Measurements from ENCODE around the gene SEMA4D.

The SEMA4D gene

DNA sequence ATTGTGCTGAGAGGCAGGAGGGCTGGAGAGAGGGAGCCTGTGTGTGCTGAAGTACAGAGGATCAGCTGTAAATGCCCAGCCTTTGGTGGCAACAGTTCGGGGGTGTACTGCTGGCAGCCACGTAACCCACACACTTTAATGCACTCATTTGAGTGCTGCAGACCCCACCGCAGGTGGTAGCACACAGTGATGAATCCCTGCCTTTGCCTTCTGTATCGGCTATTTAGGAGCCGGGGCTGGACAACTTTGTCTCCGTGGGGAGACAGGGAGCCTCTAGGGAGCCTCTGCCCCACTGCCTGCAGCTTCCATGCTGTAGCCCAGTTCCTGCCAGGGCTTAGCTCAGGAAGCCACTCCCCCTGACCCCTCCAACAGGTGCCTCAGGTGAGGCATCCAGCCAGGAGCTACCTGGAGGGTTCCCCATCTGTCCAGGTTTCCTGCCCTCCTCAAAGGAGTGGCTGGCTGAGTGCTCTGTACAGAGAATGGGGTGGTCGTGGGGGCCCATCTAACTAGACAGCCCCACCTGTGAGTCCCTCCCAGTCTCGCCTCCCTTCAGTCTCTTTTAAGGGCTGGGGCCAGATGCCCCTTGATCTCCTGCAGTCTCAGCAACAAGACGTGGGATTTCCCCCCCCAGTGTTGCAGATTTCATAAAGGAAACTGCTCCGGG lies 135.1 kb downstream of the SEMA4D start:
- TF ChIP-seq, protein P1, sequence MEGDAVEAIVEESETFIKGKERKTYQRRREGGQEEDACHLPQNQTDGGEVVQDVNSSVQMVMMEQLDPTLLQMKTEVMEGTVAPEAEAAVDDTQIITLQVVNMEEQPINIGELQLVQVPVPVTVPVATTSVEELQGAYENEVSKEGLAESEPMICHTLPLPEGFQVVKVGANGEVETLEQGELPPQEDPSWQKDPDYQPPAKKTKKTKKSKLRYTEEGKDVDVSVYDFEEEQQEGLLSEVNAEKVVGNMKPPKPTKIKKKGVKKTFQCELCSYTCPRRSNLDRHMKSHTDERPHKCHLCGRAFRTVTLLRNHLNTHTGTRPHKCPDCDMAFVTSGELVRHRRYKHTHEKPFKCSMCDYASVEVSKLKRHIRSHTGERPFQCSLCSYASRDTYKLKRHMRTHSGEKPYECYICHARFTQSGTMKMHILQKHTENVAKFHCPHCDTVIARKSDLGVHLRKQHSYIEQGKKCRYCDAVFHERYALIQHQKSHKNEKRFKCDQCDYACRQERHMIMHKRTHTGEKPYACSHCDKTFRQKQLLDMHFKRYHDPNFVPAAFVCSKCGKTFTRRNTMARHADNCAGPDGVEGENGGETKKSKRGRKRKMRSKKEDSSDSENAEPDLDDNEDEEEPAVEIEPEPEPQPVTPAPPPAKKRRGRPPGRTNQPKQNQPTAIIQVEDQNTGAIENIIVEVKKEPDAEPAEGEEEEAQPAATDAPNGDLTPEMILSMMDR (IDR thresholded peaks at IDR 0.05; ENCODE audit: low read depth, low read length, missing control alignments) = no peak
- no peak for DNase-seq (ENCODE audit: extremely low read depth, low read depth)
- H3K4me3 ChIP-seq (replicated peaks; ENCODE audit: low read depth, low read length) = no peak overlapping the region

DNA sequence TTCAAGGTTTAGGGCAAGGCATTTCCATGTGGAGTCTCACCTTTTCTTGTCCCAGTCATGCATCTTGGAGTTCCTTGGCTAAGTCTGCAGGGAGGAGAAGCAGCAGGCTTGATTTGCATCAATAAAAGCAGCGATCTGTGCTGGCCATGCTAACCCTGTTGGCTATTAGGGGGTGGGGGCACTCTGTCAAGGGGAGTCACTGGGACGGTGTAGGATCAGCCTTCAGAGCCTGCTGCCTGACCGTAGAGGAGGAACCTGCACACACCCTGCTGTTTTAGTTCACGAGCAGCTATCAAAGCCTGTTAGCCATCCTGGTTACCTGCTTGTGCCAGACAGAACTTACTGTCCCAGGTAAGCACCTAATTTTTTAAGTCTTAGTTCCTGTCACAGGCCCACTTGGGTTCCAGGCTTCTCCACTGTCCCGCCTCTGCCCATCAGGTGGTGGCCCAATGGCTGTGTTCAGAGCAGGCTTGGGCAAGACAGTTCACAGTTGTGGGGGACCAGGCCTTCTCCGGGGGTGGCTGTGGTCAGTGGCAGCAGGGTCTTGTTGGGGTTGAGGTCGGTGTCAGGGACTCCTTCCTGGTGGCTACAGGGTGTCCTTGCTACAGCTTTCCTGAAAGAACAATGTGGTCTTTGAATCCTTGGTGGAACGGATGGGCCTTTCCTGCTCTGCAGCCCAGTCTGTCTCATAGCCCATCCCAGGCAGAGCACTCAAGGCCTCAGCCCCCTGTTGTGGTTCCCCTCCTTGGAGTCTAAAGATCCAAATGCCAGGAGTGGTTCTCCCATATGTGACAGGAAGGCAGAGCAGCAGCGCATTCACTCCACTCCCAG lies 135.9 kb downstream of the SEMA4D start:
- TF ChIP-seq, protein P1 (IDR thresholded peaks at IDR 0.05; ENCODE audit: low read depth, low read length, missing control alignments) = no peak
- DNase-seq (ENCODE audit: extremely low read depth, low read depth) = no peak
- H3K4me3 ChIP-seq (replicated peaks; ENCODE audit: low read depth, low read length) = no peak overlapping the region

DNA sequence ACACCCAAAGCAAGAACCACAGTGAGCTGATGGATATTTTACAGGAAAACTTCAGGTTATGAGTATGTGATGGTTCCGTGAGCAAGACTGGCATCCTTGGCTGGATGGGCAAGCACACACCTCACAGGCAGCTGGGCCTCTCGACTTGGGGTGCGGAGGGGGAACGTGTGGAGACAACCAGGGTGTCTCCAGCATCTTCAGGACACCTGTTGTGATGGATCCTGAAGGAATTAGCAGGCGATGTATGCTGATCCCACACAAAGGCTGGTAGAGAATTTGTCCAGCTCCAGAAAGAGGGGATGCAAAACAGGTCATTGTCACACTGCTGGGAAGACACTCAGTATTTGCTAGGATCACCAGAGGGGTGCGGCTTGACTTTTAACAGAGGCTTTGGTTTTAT lies 136.9 kb downstream of the SEMA4D start:
- DNase-seq (ENCODE audit: extremely low read depth, low read depth) = no peak
- no peak overlapping the region for H3K4me3 ChIP-seq (replicated peaks; ENCODE audit: low read depth, low read length)
- TF ChIP-seq, protein P1 (IDR thresholded peaks at IDR 0.05; ENCODE audit: low read depth, low read length, missing control alignments) = no peak

DNA sequence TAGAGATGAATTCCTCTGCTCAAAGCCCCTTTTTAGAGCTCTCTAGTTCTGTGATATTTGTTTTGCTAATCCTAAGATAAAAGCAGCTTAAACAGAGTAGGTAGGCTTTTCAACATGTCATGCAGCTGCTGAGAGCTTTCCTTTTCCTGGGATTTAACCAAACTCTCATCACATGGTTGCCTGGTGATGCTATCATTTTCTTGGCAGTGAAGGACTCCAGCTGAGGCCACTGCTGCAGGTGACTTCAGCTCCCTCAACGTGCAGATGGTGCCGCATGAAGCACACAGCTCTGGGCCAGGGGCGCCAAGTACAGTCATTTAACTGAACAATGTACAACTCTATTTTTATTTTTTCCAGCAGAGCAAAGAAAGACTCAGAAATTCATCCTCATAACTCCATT lies 137.4 kb downstream of the SEMA4D start:
- no peak for DNase-seq (ENCODE audit: extremely low read depth, low read depth)
- TF ChIP-seq, protein P1 (IDR thresholded peaks at IDR 0.05; ENCODE audit: low read depth, low read length, missing control alignments) = no peak
- no peak overlapping the region for H3K4me3 ChIP-seq (replicated peaks; ENCODE audit: low read depth, low read length)

DNA sequence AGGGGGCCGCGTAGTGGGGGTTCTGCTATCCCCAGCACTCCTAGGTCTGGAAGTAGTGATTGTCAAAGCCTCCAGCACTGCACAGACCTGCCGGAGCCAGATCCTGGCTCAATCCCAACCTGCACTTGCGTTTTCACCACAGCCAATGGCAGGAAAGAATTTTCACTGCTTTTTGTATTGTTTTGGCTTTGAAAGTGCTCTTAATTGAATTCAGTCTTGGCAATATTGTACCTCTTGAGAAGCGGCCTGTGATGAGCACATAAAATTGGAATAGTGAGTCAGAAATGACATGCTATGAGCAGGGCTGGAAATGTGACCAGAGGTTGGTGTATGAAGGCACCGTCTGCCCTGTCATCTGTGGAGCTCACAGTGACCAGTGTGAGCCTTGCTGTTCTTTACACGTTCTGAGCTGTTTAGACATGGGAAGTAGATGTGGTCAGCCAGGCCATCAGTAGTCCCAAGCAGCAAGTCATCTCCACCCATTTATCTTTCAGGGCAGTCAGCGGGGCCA lies 138.1 kb downstream of the SEMA4D start:
- DNase-seq (ENCODE audit: extremely low read depth, low read depth) = no peak
- TF ChIP-seq, protein P1 (IDR thresholded peaks at IDR 0.05; ENCODE audit: low read depth, low read length, missing control alignments) = no peak
- no peak overlapping the region for H3K4me3 ChIP-seq (replicated peaks; ENCODE audit: low read depth, low read length)

DNA sequence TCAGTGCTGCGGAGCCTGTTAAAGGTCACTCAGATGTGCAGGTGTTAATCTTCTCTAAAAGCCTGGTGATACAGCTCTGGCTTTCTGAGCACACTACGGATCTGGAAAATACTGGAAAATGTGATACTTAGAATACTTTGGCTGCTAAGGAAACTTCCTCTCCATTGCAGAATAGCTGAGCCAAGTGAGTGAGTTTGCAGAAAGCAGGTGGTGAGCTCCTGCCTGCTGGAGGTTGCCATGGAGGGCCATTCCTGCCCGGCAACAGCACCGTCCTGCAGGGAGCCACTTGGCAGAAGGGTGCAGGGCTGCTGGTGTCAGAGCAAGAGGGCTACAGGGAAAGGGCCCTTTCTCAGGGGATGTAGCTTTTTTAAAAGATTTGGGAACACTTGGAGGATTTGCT lies 138.9 kb downstream of the SEMA4D start:
- no peak for DNase-seq (ENCODE audit: extremely low read depth, low read depth)
- TF ChIP-seq, protein P1 (IDR thresholded peaks at IDR 0.05; ENCODE audit: low read depth, low read length, missing control alignments) = no peak
- no peak overlapping the region for H3K4me3 ChIP-seq (replicated peaks; ENCODE audit: low read depth, low read length)
